Thyroid gland (tissue), 4 donors: ENCODE measurements around the gene STRN3. TPM values are rescaled to one million over a fixed set of nuclear protein-coding genes. Genes with fewer than 3 reads are reported as not detected.

Source experiments
- DNase-seq, 2 donors: peaks; one replicate each; pipeline ENCODE4 v3.0.0-alpha.2; 2019
- H3K27ac ChIP-seq, 3 donors: fragments of 200-600 bp; sonication (generic); 1 replicate in 2 of 3; 2 replicates in 1 of 3; pipeline ENCODE4 v1.5.1; 2016 to 2019; ENCODE audit warnings: mild to moderate bottlenecking in 1 of 3, moderate library complexity in 1 of 3
- H3K27me3 ChIP-seq: fragments of 200-600 bp; sonication (generic); one replicate; pipeline ENCODE4 v1.5.1; 2019
- H3K36me3 ChIP-seq, 2 donors: fragments of 200-600 bp; sonication (generic); one replicate each; pipeline ENCODE4 v1.5.1; 2016 to 2019
- H3K4me1 ChIP-seq, 2 donors: fragments of 200-600 bp; sonication (generic); one replicate each; pipeline ENCODE4 v1.5.1; 2017 to 2019
- H3K4me3 ChIP-seq, 3 donors: fragments of 200-600 bp; sonication (generic); replicated peaks in 1 of 3; 1 replicate in 2 of 3; 2 replicates in 1 of 3; pipeline ENCODE4 v1.5.1; 2016; ENCODE audit warnings: mild to moderate bottlenecking in 1 of 3
- H3K9me3 ChIP-seq: fragments of 200-600 bp; sonication (generic); one replicate; pipeline ENCODE4 v1.5.1; 2017
- CTCF ChIP-seq, 6 experiments: fragments of 200-600 bp in 3 of 6; fragments of 450-650 bp in 3 of 6; sonication (generic) in 3 of 6; IDR thresholded peaks; one replicate each; pipeline ENCODE4 v1.5.1; 2016 to 2019; ENCODE audit warnings: antibody characterized with exemption in 6 of 6, mild to moderate bottlenecking in 2 of 6, inconsistent platforms in 1 of 6, moderate library complexity in 1 of 6
- POLR2A ChIP-seq, 2 donors: fragments of 450-650 bp; IDR thresholded peaks; one replicate each; pipeline ENCODE4 v1.6.1; 2017; ENCODE audit warnings: antibody characterized with exemption in 2 of 2, mild to moderate bottlenecking in 2 of 2, moderate library complexity in 1 of 2
- WGBS, 2 donors: methylation state at CpG; one replicate each; pipeline ENCODE4 v1.1.5; 2017; 5-methylcytosine and 5-hydroxymethylcytosine counted together
- intact Hi-C: fragments of 100-400 bp; cut with DNase I; formaldehyde crosslinking; loops from one replicate; pipeline ENCODE4 v1.15.1; 2023
- total RNA-seq, 4 donors: library from RNA; depleted of rRNA; stranded (reverse); fragments of >200 nt; gene quantifications; one replicate each; pipeline ENCODE4 v1.2.3, GENCODE V29; 2016

The STRN3 gene
- total RNA-seq, 4 donors from 2014 or later: 46.3 to 77.5 (median 53.6) TPM

- Histone ChIP-seq H3K4me1 (peaks cover 0 to 6% of the 10 kb centered on the region in 2 donors), H3K36me3 (no peaks in the 10 kb centered on the region), H3K4me3 (no peak overlapping the region), H3K27me3 (no peaks in the 10 kb centered on the region), H3K27ac (no peak overlapping the region), H3K9me3 (no peaks in the 10 kb centered on the region)
- intact Hi-C loops: no loop called here
- no peak for DNase-seq
- WGBS, 2 donors: 63% methylated on average over 3 of the region's 3 CpGs
- TF ChIP-seq CTCF (IDR thresholded peaks at IDR 0.05): no peak
- no peak for TF ChIP-seq POLR2A (IDR thresholded peaks at IDR 0.05)
These were observed 25.4 kb downstream of the STRN3 start for GRCh38 chr14:31000629-31001338.

GRCh38 chr14:30999038-30999773 is 27.0 kb downstream of the STRN3 start:
- WGBS, 2 donors: 95 to 100% methylated on average over 6 of the region's 6 CpGs
- no peak for DNase-seq
- no peak overlapping the region for H3K4me3 ChIP-seq
- no peak overlapping the region for H3K27ac ChIP-seq
- intact Hi-C loops: no loop called here
- H3K9me3 ChIP-seq: no peaks in the 10 kb centered on the region
- TF ChIP-seq CTCF (IDR thresholded peaks at IDR 0.05) (no peak), POLR2A (IDR thresholded peaks at IDR 0.05) (no peak)
- no peaks in the 10 kb centered on the region for H3K27me3 ChIP-seq
- H3K4me1 ChIP-seq: peaks cover 0 to 19% of the 10 kb centered on the region in 2 donors
- H3K36me3 ChIP-seq: no peaks in the 10 kb centered on the region

GRCh38 chr14:30998100-30998706 is 28.0 kb downstream of the STRN3 start:
- TF ChIP-seq POLR2A (IDR thresholded peaks at IDR 0.05) (no peak), CTCF (IDR thresholded peaks at IDR 0.05) (no peak)
- no peak for DNase-seq
- Histone ChIP-seq H3K27me3 (no peaks in the 10 kb centered on the region), H3K9me3 (no peaks in the 10 kb centered on the region), H3K36me3 (no peaks in the 10 kb centered on the region), H3K4me3 (no peak overlapping the region), H3K27ac (no peak overlapping the region), H3K4me1 (peaks cover 0 to 19% of the 10 kb centered on the region in 2 donors)
- intact Hi-C loops: no loop called here
- whole genome bisulfite sequencing, 2 donors: 100% methylated on average over 1 of the region's 1 CpG

- WGBS, 2 donors: 85% methylated on average over 4 of the region's 4 CpGs
- Histone ChIP-seq H3K27me3 (no peaks in the 10 kb centered on the region), H3K4me1 (peaks cover 0 to 19% of the 10 kb centered on the region in 2 donors), H3K9me3 (no peaks in the 10 kb centered on the region), H3K4me3 (no peak overlapping the region), H3K36me3 (no peaks in the 10 kb centered on the region), H3K27ac (no peak overlapping the region)
- no peak for DNase-seq
- intact Hi-C loops: no loop called here
- no peak for TF ChIP-seq CTCF (IDR thresholded peaks at IDR 0.05)
- no peak for TF ChIP-seq POLR2A (IDR thresholded peaks at IDR 0.05)
These were observed 29.1 kb downstream of the STRN3 start for GRCh38 chr14:30996892-30997659.
